IMR-90 (cell line): ENCODE data around the gene FNBP1L. TPM values are rescaled to one million over a fixed set of nuclear protein-coding genes. Genes with fewer than 3 reads are reported as not detected.

Experiments used
- ATAC-seq: fragments of 200-7000 bp; cut with Tn5 transposase; 2 replicates; pipeline ENCODE4 v1.9.1; 2020; ENCODE audit warnings: low read depth, mild to moderate bottlenecking, moderate library complexity
- BruUV-seq: library from RNA; stranded (reverse); fragments of 400-500 nt; replicated peaks from 2 replicates; lab custom pipeline; 2021; lab: Mats Ljungman, UMichigan
- CTCF ChIA-PET: fragments of 300-600 bp; formaldehyde crosslinking; extraction: SDS; loops from one replicate; lab custom pipeline; 2021; ENCODE audit warnings: antibody characterized with exemption; lab: Yijun Ruan, JAX
- POLR2A ChIA-PET: fragments of 300-600 bp; sonication (Branson Sonifier 250); formaldehyde crosslinking; loops from one replicate; lab custom pipeline; 2022; ENCODE audit warnings: antibody characterized with exemption; ENCODE audit not compliant: unreplicated experiment; lab: Charles Lee
- DNase-seq: peaks from one replicate; pipeline ENCODE4 v3.0.0; 2013
- H2AFZ ChIP-seq: replicated peaks from 2 replicates; pipeline ENCODE3; 2013; ENCODE audit warnings: low read length, mild to moderate bottlenecking; ENCODE audit not compliant: poor library complexity
- H2AK5ac ChIP-seq: 2 replicates; pipeline ENCODE4 v1.6.1; 2013; ENCODE audit warnings: low read depth, low read length, inconsistent platforms
- H2AK9ac ChIP-seq: replicated peaks from 2 replicates; pipeline ENCODE3; 2013; ENCODE audit warnings: mild to moderate bottlenecking, low read depth, low read length, moderate library complexity; ENCODE audit not compliant: poor library complexity
- H2BK120ac ChIP-seq: 2 replicates; pipeline ENCODE4 v1.6.1; 2013; ENCODE audit warnings: low read depth, low read length, inconsistent platforms
- H2BK15ac ChIP-seq: 3 replicates; pipeline ENCODE4 v1.6.1; 2013; ENCODE audit warnings: low read depth, low read length, inconsistent platforms
- H2BK20ac ChIP-seq: 2 replicates; pipeline ENCODE4 v1.6.1; 2013; ENCODE audit warnings: low read depth, mild to moderate bottlenecking, inconsistent platforms, low read length, moderate library complexity
- H2BK5ac ChIP-seq: 2 replicates; pipeline ENCODE4 v1.6.1; 2013; ENCODE audit warnings: mild to moderate bottlenecking, low read depth, low read length, inconsistent platforms; ENCODE audit not compliant: poor library complexity, severe bottlenecking
- H3K14ac ChIP-seq: replicated peaks from 2 replicates; pipeline ENCODE4 v1.6.1; 2013; ENCODE audit warnings: low read depth, low read length, inconsistent platforms
- H3K18ac ChIP-seq: 2 replicates; pipeline ENCODE4 v1.6.1; 2013; ENCODE audit warnings: low read depth, low read length, control low read depth
- H3K23ac ChIP-seq: 2 replicates; pipeline ENCODE4 v1.6.1; 2013; ENCODE audit warnings: low read depth, low read length, inconsistent platforms
- H3K27ac ChIP-seq: 2 replicates; pipeline ENCODE4 v1.5.1; 2013; ENCODE audit warnings: mild to moderate bottlenecking, control low read depth, low read length; ENCODE audit not compliant: insufficient read depth
- H3K27me3 ChIP-seq: 2 replicates; pipeline ENCODE4 v1.6.1; 2013; ENCODE audit warnings: low read length; ENCODE audit not compliant: control insufficient read depth, insufficient read depth
- H3K36me3 ChIP-seq: 2 replicates; pipeline ENCODE4 v1.6.1; 2013; ENCODE audit warnings: low read length, mixed read lengths; ENCODE audit not compliant: control insufficient read depth, insufficient read depth
- H3K4ac ChIP-seq: 2 replicates; pipeline ENCODE4 v1.6.1; 2013; ENCODE audit warnings: low read depth, low read length, inconsistent platforms
- H3K4me1 ChIP-seq: 2 replicates; pipeline ENCODE4 v1.6.1; 2013; ENCODE audit warnings: low read length, mixed read lengths; ENCODE audit not compliant: control insufficient read depth, insufficient read depth
- H3K4me2 ChIP-seq: 2 replicates; pipeline ENCODE4 v1.6.1; 2013; ENCODE audit warnings: low read depth, mild to moderate bottlenecking, control low read depth, low read length, moderate library complexity
- H3K4me3 ChIP-seq: 2 replicates; pipeline ENCODE4 v1.5.1; 2013; ENCODE audit warnings: low read depth, mild to moderate bottlenecking, control low read depth, low read length, moderate library complexity; ENCODE audit not compliant: insufficient read depth
- H3K56ac ChIP-seq: 2 replicates; pipeline ENCODE4 v1.6.1; 2013; ENCODE audit warnings: low read length, inconsistent platforms; ENCODE audit not compliant: insufficient read depth; ENCODE audit errors: extremely low read depth
- H3K79me1 ChIP-seq, 2 experiments: 2 replicates each; pipeline ENCODE4 v1.6.1; 2013; ENCODE audit warnings: low read length in 2 of 2, inconsistent platforms in 1 of 2, low read depth in 1 of 2
- H3K9ac ChIP-seq: 2 replicates; pipeline ENCODE4 v1.6.1; 2013; ENCODE audit warnings: low read depth, low read length, control low read depth
- H3K9me1 ChIP-seq: 2 replicates; pipeline ENCODE4 v1.6.1; 2013; ENCODE audit warnings: low read length, inconsistent platforms; ENCODE audit not compliant: insufficient read depth
- H3K9me3 ChIP-seq: 2 replicates; pipeline ENCODE4 v1.6.1; 2013; ENCODE audit warnings: low read length; ENCODE audit not compliant: control insufficient read depth, insufficient read depth
- H4K20me1 ChIP-seq: 2 replicates; pipeline ENCODE4 v1.6.1; 2013; ENCODE audit warnings: low read length, inconsistent platforms; ENCODE audit not compliant: insufficient read depth
- H4K5ac ChIP-seq: 2 replicates; pipeline ENCODE4 v1.6.1; 2013; ENCODE audit warnings: mild to moderate bottlenecking, low read depth, low read length, control low read depth
- H4K8ac ChIP-seq, 2 experiments: 2 replicates each; pipeline ENCODE4 v1.6.1; 2013; ENCODE audit warnings: low read depth in 2 of 2, low read length in 2 of 2, control low read depth in 1 of 2, inconsistent platforms in 1 of 2
- H4K91ac ChIP-seq: 2 replicates; pipeline ENCODE4 v1.6.1; 2013; ENCODE audit warnings: low read depth, low read length, inconsistent platforms; ENCODE audit not compliant: insufficient read depth
- BHLHE40 ChIP-seq: fragments of 150-350 bp; IDR thresholded peaks from 2 replicates; pipeline ENCODE4 v1.6.1; 2016; ENCODE audit warnings: mild to moderate bottlenecking, low read depth, low read length
- CEBPB ChIP-seq: IDR thresholded peaks from 2 replicates; pipeline ENCODE4 v1.6.1; 2012; ENCODE audit warnings: low read depth, low read length, improper control_type of control experiment
- CHD1 ChIP-seq: IDR thresholded peaks from 2 replicates; pipeline ENCODE4 v1.6.1; 2012; ENCODE audit warnings: low read depth, low read length, improper control_type of control experiment
- FOS ChIP-seq: fragments of 150-350 bp; IDR thresholded peaks from 2 replicates; pipeline ENCODE4 v1.6.1; 2016; ENCODE audit warnings: low read depth, low read length
- MAFK ChIP-seq: IDR thresholded peaks from 2 replicates; pipeline ENCODE4 v1.6.1; 2012; ENCODE audit warnings: low read depth, low read length, improper control_type of control experiment
- MAZ ChIP-seq: IDR thresholded peaks from 2 replicates; pipeline ENCODE4 v1.6.1; 2012; ENCODE audit warnings: low read depth, mild to moderate bottlenecking, low read length, improper control_type of control experiment, moderate library complexity, borderline replicate concordance
- MXI1 ChIP-seq: IDR thresholded peaks from 2 replicates; pipeline ENCODE4 v1.6.1; 2012; ENCODE audit warnings: low read depth, mild to moderate bottlenecking, low read length, moderate library complexity, borderline replicate concordance
- NFE2L2 ChIP-seq: fragments of 150-350 bp; IDR thresholded peaks from 2 replicates; pipeline ENCODE4 v1.6.1; 2016; ENCODE audit warnings: low read depth, mild to moderate bottlenecking, low read length
- POLR2A ChIP-seq: IDR thresholded peaks from 2 replicates; pipeline ENCODE4 v1.6.1; 2012; ENCODE audit warnings: mild to moderate bottlenecking, low read depth, low read length
- RAD21 ChIP-seq: IDR thresholded peaks from 2 replicates; pipeline ENCODE4 v1.6.1; 2012; ENCODE audit warnings: low read length, improper control_type of control experiment
- RCOR1 ChIP-seq: IDR thresholded peaks from 2 replicates; pipeline ENCODE4 v1.6.1; 2012; ENCODE audit warnings: mild to moderate bottlenecking, low read length, improper control_type of control experiment; ENCODE audit not compliant: insufficient replicate concordance
- RFX5 ChIP-seq: IDR thresholded peaks from 2 replicates; pipeline ENCODE4 v1.8.0; 2012; ENCODE audit warnings: low read depth, mild to moderate bottlenecking, low read length, moderate library complexity
- SMC3 ChIP-seq: fragments of 150-350 bp; IDR thresholded peaks from 2 replicates; pipeline ENCODE4 v1.6.1; 2016; ENCODE audit warnings: low read depth, mild to moderate bottlenecking, antibody characterized with exemption, low read length, moderate library complexity
- USF2 ChIP-seq: fragments of 150-350 bp; IDR thresholded peaks from 2 replicates; pipeline ENCODE4 v1.6.1; 2017; ENCODE audit warnings: mild to moderate bottlenecking, antibody characterized with exemption, low read length, low read depth
- WGBS, 2 experiments: methylation state at CpG; one replicate each; pipeline versions ENCODE4 v1.1.5 to v1.1.7; 2013; ENCODE audit warnings: missing lambda C conversion rate in 2 of 2; ENCODE audit not compliant: insufficient read length in 1 of 2; ENCODE audit errors: extremely low coverage in 2 of 2; 5-methylcytosine and 5-hydroxymethylcytosine counted together
- dilution Hi-C: fragments of 300-500 bp; cut with HindIII; formaldehyde crosslinking; loops from one replicate; pipeline ENCODE4 v1.14.3; 2018; ENCODE audit warnings: low sequenced_read_pairs; ENCODE audit not compliant: unreplicated experiment
- in situ Hi-C: fragments of 300-500 bp; cut with MboI; formaldehyde crosslinking; loops from 3 replicates; pipeline ENCODE4 v1.14.3; 2019; ENCODE audit warnings: low sequenced_read_pairs, inconsistent platforms, mixed read lengths
- intact Hi-C: fragments of 100-400 bp; cut with micrococcal nuclease; formaldehyde crosslinking; loops from 2 replicates; pipeline ENCODE4 v1.10.0; 2022
- polyA plus RNA-seq, 3 experiments: library from polyadenylated mRNA; depleted of rRNA; stranded (reverse); fragments of >200 nt; gene quantifications; 2 replicates each; pipeline ENCODE4 v1.2.3, GENCODE V29; 2012; ENCODE audit warnings: low replicate concordance in 1 of 3
- total RNA-seq: library from RNA; depleted of rRNA; stranded (reverse); fragments of >200 nt; gene quantifications from 2 replicates; pipeline ENCODE4 v1.2.3, GENCODE V29; 2012
- TF ChIP-seq, protein P1 (sequence below): fragments of 150-350 bp; IDR thresholded peaks from 2 replicates; pipeline ENCODE4 v1.6.1; 2016; ENCODE audit warnings: low read depth, mild to moderate bottlenecking, low read length, moderate library complexity, borderline replicate concordance
- TF ChIP-seq, protein P2 (sequence below): conservative IDR thresholded peaks from 2 replicates; pipeline ENCODE4 v1.5.1; 2012; ENCODE audit warnings: mild to moderate bottlenecking, low read depth, low read length, improper control_type of control experiment

FNBP1L gene
- total and polyA plus RNA-seq, 2 of the 4 experiments (the other 2 are of a cell fraction): 9.3 to 15.2 TPM

DNA sequence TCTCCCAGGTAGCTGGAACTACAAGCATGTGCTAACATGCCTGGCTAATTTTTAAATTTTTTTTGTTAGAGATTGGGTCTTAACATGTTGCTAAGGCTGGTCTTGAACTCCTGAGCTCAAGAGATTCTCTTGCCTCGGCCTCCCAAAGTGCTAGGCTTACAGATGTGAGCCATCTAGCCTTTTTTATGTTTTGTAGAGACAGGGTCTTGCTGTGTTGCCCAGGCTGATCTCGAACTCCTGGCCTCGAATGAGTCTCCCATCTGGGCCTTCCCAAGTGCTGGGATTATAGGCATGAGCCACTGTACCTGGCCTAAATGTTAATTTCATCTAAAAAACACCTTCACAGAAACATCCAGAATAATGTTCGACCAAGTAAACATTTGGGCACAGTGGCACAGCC, 48.6 kb downstream of the FNBP1L start:
- H2AFZ ChIP-seq: no peak overlapping the region
- WGBS, 2 experiments: no CpG with 5 or more reads among the region's 4 CpGs
- H2AK9ac ChIP-seq: no peak overlapping the region
- no peaks in the 10 kb centered on the region for H3K9me1 ChIP-seq
- intact Hi-C loops: loop anchor here (10.0 kb wide), 2 partner anchors 48 to 112 kb away; no protein-coding TSS in a partner anchor
- no peak overlapping the region for H3K14ac ChIP-seq
- H3K4me1 ChIP-seq: no peaks in the 10 kb centered on the region
- no peak overlapping the region for H3K4ac ChIP-seq
- H3K36me3 ChIP-seq: no peaks in the 10 kb centered on the region
- H2AK5ac ChIP-seq: no peak overlapping the region
- in situ Hi-C loops: no loop called here
- TF ChIP-seq MXI1 (no peak), RFX5 (no peak), POLR2A (no peak), SMC3 (no peak), CHD1 (no peak), MAZ (no peak), NFE2L2 (no peak), CEBPB (no peak), RCOR1 (no peak), RAD21 (no peak), USF2 (no peak), BHLHE40 (no peak), FOS (no peak), MAFK (no peak)
- TF ChIP-seq, protein P1, sequence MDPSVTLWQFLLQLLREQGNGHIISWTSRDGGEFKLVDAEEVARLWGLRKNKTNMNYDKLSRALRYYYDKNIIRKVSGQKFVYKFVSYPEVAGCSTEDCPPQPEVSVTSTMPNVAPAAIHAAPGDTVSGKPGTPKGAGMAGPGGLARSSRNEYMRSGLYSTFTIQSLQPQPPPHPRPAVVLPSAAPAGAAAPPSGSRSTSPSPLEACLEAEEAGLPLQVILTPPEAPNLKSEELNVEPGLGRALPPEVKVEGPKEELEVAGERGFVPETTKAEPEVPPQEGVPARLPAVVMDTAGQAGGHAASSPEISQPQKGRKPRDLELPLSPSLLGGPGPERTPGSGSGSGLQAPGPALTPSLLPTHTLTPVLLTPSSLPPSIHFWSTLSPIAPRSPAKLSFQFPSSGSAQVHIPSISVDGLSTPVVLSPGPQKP: no peak
- TF ChIP-seq, protein P2, sequence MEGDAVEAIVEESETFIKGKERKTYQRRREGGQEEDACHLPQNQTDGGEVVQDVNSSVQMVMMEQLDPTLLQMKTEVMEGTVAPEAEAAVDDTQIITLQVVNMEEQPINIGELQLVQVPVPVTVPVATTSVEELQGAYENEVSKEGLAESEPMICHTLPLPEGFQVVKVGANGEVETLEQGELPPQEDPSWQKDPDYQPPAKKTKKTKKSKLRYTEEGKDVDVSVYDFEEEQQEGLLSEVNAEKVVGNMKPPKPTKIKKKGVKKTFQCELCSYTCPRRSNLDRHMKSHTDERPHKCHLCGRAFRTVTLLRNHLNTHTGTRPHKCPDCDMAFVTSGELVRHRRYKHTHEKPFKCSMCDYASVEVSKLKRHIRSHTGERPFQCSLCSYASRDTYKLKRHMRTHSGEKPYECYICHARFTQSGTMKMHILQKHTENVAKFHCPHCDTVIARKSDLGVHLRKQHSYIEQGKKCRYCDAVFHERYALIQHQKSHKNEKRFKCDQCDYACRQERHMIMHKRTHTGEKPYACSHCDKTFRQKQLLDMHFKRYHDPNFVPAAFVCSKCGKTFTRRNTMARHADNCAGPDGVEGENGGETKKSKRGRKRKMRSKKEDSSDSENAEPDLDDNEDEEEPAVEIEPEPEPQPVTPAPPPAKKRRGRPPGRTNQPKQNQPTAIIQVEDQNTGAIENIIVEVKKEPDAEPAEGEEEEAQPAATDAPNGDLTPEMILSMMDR: no peak
- no peaks in the 10 kb centered on the region for H3K9me3 ChIP-seq
- no peak overlapping the region for H3K23ac ChIP-seq
- no peak overlapping the region for H4K5ac ChIP-seq
- H3K27me3 ChIP-seq: no peaks in the 10 kb centered on the region
- H3K4me3 ChIP-seq: no peak overlapping the region
- H3K27ac ChIP-seq: no peak overlapping the region
- no peak overlapping the region for H4K8ac ChIP-seq
- ChIA-PET POLR2A (no interaction called here), CTCF (no interaction called here)
- dilution Hi-C loops: no loop called here
- no peak overlapping the region for H3K18ac ChIP-seq
- H2BK120ac ChIP-seq: no peak overlapping the region
- no peaks in the 10 kb centered on the region; the same call in 1 of the 2 replicates for H4K20me1 ChIP-seq
- H2BK5ac ChIP-seq: no peak overlapping the region
- BruUV-seq: no TSS peak
- DNase-seq: no peak
- peaks cover 14 to 22% of the 10 kb centered on the region in 2 experiments; a peak in 3 of 4 replicates for H3K79me1 ChIP-seq
- H3K9ac ChIP-seq: no peak overlapping the region
- no peak overlapping the region for H3K56ac ChIP-seq
- H2BK15ac ChIP-seq: no peak overlapping the region
- no peak overlapping the region for H4K91ac ChIP-seq
- H2BK20ac ChIP-seq: no peak overlapping the region
- ATAC-seq: no peak
- no peak overlapping the region for H3K4me2 ChIP-seq
